Esophagus mucosa (tissue), 1 donor: Measurements from ENCODE around the gene MCM3AP. TPM values are rescaled to one million over a fixed set of nuclear protein-coding genes. Genes with fewer than 3 reads are reported as not detected.

Source experiments
- total RNA-seq: library from RNA; stranded (reverse); gene quantifications from one replicate; pipeline ENCODE4 v1.2.4, GENCODE V29; 2023
- donor health status: DM: yes; HTN: yes; CAD: no.

The MCM3AP gene
- total RNA-seq, 1 donor from 2014 or later, result 53.6 TPM

Other genes with a start within 250 kb of the MCM3AP start
- gene COL6A2, start 187.5 kb downstream of the MCM3AP start, total RNA-seq, result 20.5 TPM
- 0.36 TPM for gene FTCD, start 130.0 kb downstream of the MCM3AP start, total RNA-seq
- gene SPATC1L, start 101.2 kb downstream of the MCM3AP start, total RNA-seq, result 7.2 TPM
- gene LSS, start 56.8 kb downstream of the MCM3AP start, total RNA-seq, result 92.6 TPM
- gene YBEY, start 731 bp upstream of the MCM3AP start, total RNA-seq, result 11.9 TPM
- 4.7 TPM for gene C21orf58, start 38.3 kb upstream of the MCM3AP start, total RNA-seq
- 18.1 TPM for gene PCNT, start 38.5 kb upstream of the MCM3AP start, total RNA-seq
- 25.5 TPM for gene DIP2A, start 173.3 kb upstream of the MCM3AP start, total RNA-seq